GM12801 (cell line): ENCODE measurements around the gene HMGB3.

Experiments
- CTCF ChIP-seq: IDR thresholded peaks from one replicate; pipeline ENCODE4 v1.5.1; 2011; ENCODE audit warnings: control low read depth; ENCODE audit not compliant: insufficient read length; ENCODE audit errors: extremely low read depth

The HMGB3 gene

GRCh38 chrX:150982788-150983520, at the start of gene HMGB3:
Gene HMGB3 (plus strand): TSS chrX:150983335. CDS start chrX:150985600, 2,265 bp downstream.
- no peak for TF ChIP-seq CTCF

GRCh38 chrX:150933945-150934350, 49.2 kb upstream of the HMGB3 start:
- no peak for TF ChIP-seq CTCF

- no peak for TF ChIP-seq CTCF
Measured at GRCh38 chrX:150934453-150934852, 48.7 kb upstream of the HMGB3 start.

GRCh38 chrX:150935467-150935866, 47.7 kb upstream of the HMGB3 start:
- TF ChIP-seq CTCF = no peak

GRCh38 chrX:150936556-150936955, 46.6 kb upstream of the HMGB3 start:
- TF ChIP-seq CTCF = no peak

GRCh38 chrX:150940844-150941495, 42.2 kb upstream of the HMGB3 start:
- TF ChIP-seq CTCF = no peak

- no peak for TF ChIP-seq CTCF
Measured at GRCh38 chrX:150941580-150941979, 41.6 kb upstream of the HMGB3 start.
